ENCODE results near the gene RIN3. TPM values are rescaled to one million over a fixed set of nuclear protein-coding genes. Genes with fewer than 3 reads are reported as not detected.
"Not testable (repeated sequence)": the region's sequence is repeated elsewhere in the genome, so short reads cannot be mapped to it uniquely, and the experiment has no call there.

The RIN3 gene
- total RNA-seq, 1 experiment from 2014 or later, result 2.4 TPM

GRCh38 chr14:92532490-92533163 is 19.0 kb downstream of the RIN3 start:
- BruUV-seq (replicated peaks), result no TSS peak
- CTCF ChIA-PET, result no interaction called here
- H3K27ac ChIP-seq (ENCODE audit: low read depth, low read length, poor library complexity, severe bottlenecking), result no peak overlapping the region

GRCh38 chr14:92534932-92535643 is 21.5 kb downstream of the RIN3 start:
- H3K27ac ChIP-seq (ENCODE audit: low read depth, low read length, poor library complexity, severe bottlenecking), result no peak overlapping the region
- H3K27me3 ChIP-seq (replicated peaks; ENCODE audit: insufficient read depth, low read depth, low read length, poor library complexity), result no peaks in the 10 kb centered on the region
- POLR2A ChIA-PET (ENCODE audit: low non-redundant PET), result no interaction called here
- no TSS peak for BruUV-seq (replicated peaks)
- H3K4me3 ChIP-seq (ENCODE audit: low read depth, low read length, poor library complexity, severe bottlenecking), result no peak overlapping the region
- CTCF ChIA-PET, result no interaction called here
- no peak for TF ChIP-seq EZH2 (IDR thresholded peaks at IDR 0.05; ENCODE audit: borderline replicate concordance, low read depth, low read length, poor library complexity, severe bottlenecking)
- TF ChIP-seq CTCF (conservative IDR thresholded peaks at IDR 0.05; ENCODE audit: low read depth, low read length), result no peak
- H3K36me3 ChIP-seq (ENCODE audit: insufficient read depth, low read length, poor library complexity, severe bottlenecking), result no peaks in the 10 kb centered on the region
- no peaks in the 10 kb centered on the region for H3K9me3 ChIP-seq (ENCODE audit: low read depth, low read length, poor library complexity, severe bottlenecking)
- H3K4me1 ChIP-seq (ENCODE audit: insufficient read depth, low read length, poor library complexity, severe bottlenecking), result no peaks in the 10 kb centered on the region
- intact Hi-C loops (cut with micrococcal nuclease; ENCODE audit: unreplicated experiment), result no loop called here
- DNase-seq (ENCODE audit: low spot score), result no peak

More at GRCh38 chr14:92532490-92533163, 19.0 kb downstream of the RIN3 start:
- H3K4me1 ChIP-seq (ENCODE audit: insufficient read depth, low read length, poor library complexity, severe bottlenecking), result no peaks in the 10 kb centered on the region
- intact Hi-C loops (cut with micrococcal nuclease; ENCODE audit: unreplicated experiment), result no loop called here
- H3K9me3 ChIP-seq (ENCODE audit: low read depth, low read length, poor library complexity, severe bottlenecking), result no peaks in the 10 kb centered on the region
- no peak overlapping the region for H3K4me3 ChIP-seq (ENCODE audit: low read depth, low read length, poor library complexity, severe bottlenecking)
- no peaks in the 10 kb centered on the region for H3K27me3 ChIP-seq (replicated peaks; ENCODE audit: insufficient read depth, low read depth, low read length, poor library complexity)
- TF ChIP-seq EZH2 (IDR thresholded peaks at IDR 0.05; ENCODE audit: borderline replicate concordance, low read depth, low read length, poor library complexity, severe bottlenecking) (no peak), CTCF (conservative IDR thresholded peaks at IDR 0.05; ENCODE audit: low read depth, low read length) (no peak)
- H3K36me3 ChIP-seq (ENCODE audit: insufficient read depth, low read length, poor library complexity, severe bottlenecking), result no peaks in the 10 kb centered on the region
- no peak for DNase-seq (ENCODE audit: low spot score)
- POLR2A ChIA-PET (ENCODE audit: low non-redundant PET), result no interaction called here

GRCh38 chr14:92536231-92536630 is 22.6 kb downstream of the RIN3 start:
- DNase-seq (ENCODE audit: low spot score); H3K4me1 ChIP-seq (ENCODE audit: insufficient read depth, low read length, poor library complexity, severe bottlenecking); H3K9me3 ChIP-seq (ENCODE audit: low read depth, low read length, poor library complexity, severe bottlenecking); CTCF ChIA-PET; H3K4me3 ChIP-seq (ENCODE audit: low read depth, low read length, poor library complexity, severe bottlenecking); intact Hi-C loops (cut with micrococcal nuclease; ENCODE audit: unreplicated experiment); H3K27me3 ChIP-seq (replicated peaks; ENCODE audit: insufficient read depth, low read depth, low read length, poor library complexity); POLR2A ChIA-PET (ENCODE audit: low non-redundant PET); BruUV-seq (replicated peaks); H3K36me3 ChIP-seq (ENCODE audit: insufficient read depth, low read length, poor library complexity, severe bottlenecking); H3K27ac ChIP-seq (ENCODE audit: low read depth, low read length, poor library complexity, severe bottlenecking): not testable (repeated sequence)
